Loucy (cell line): ENCODE results near the gene RHEBL1.

Experiments
- EZH2phosphoT487 ChIP-seq: fragments of 200-600 bp; IDR thresholded peaks from 2 replicates; pipeline ENCODE4 v1.6.1; 2018; ENCODE audit warnings: antibody characterized with exemption, mild to moderate bottlenecking, moderate library complexity, borderline replicate concordance
- TF ChIP-seq, protein P1 (sequence below): fragments of 200-600 bp; sonication (generic); conservative IDR thresholded peaks from 2 replicates; pipeline ENCODE4 v1.5.1; 2014; ENCODE audit warnings: mild to moderate bottlenecking, antibody characterized with exemption, low read length

DNA sequence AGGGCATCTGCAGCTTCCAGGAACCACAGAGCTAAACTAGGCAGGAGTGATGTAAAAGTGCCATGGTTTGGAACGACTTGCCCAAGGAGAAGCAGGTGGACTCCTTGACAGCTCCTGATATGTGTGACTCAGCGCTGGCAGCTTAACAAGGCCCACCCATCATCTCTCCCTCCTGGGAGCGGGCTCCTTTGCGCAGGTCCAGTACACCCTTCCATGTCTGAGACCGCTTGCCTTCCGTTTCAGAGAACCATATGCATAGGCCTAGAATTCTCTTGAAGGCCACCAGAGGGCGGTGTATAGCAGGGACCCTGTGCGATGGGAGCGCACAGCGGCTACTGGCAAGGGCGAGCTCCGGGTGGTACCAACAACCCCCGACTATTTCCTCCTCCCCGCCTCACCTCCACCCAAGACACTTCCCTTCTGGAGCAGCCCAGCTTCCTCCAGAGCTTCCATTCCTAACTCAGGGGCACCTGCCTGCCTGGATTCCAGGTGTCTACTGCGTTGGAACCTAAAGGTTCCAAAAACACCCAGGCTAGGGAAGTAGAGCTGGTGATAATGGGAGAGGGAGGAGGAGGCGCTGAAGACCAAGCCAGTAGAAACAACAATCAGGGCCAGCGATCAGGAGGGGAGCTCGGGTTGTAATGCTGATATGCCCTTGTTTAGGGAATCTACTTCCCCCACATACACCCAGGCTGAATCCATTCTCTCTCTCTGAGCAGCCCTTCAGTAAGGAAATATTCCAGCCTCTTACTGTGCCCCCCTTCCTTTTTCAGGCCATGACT, 18.6 kb upstream of the RHEBL1 start:
- TF ChIP-seq, protein P1, sequence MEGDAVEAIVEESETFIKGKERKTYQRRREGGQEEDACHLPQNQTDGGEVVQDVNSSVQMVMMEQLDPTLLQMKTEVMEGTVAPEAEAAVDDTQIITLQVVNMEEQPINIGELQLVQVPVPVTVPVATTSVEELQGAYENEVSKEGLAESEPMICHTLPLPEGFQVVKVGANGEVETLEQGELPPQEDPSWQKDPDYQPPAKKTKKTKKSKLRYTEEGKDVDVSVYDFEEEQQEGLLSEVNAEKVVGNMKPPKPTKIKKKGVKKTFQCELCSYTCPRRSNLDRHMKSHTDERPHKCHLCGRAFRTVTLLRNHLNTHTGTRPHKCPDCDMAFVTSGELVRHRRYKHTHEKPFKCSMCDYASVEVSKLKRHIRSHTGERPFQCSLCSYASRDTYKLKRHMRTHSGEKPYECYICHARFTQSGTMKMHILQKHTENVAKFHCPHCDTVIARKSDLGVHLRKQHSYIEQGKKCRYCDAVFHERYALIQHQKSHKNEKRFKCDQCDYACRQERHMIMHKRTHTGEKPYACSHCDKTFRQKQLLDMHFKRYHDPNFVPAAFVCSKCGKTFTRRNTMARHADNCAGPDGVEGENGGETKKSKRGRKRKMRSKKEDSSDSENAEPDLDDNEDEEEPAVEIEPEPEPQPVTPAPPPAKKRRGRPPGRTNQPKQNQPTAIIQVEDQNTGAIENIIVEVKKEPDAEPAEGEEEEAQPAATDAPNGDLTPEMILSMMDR, result peak; percentile 90
- TF ChIP-seq EZH2phosphoT487, result no peak
